Suprapubic skin (tissue), 4 donors: Measurements from ENCODE around the gene BBS4. TPM values are rescaled to one million over a fixed set of nuclear protein-coding genes. Genes with fewer than 3 reads are reported as not detected.
"Not testable (repeated sequence)": the region's sequence is repeated elsewhere in the genome, so short reads cannot be mapped to it uniquely, and the experiment has no call there.

Experiments
- DNase-seq, 2 donors: peaks; one replicate each; pipeline ENCODE4 v3.0.0-alpha.2; 2019; ENCODE audit warnings: low spot score in 2 of 2
- H3K27ac ChIP-seq: fragments of 200-600 bp; sonication (generic); one replicate; pipeline ENCODE4 v1.5.1; 2019
- H3K27me3 ChIP-seq: fragments of 200-600 bp; sonication (generic); one replicate; pipeline ENCODE4 v1.5.1; 2019
- H3K36me3 ChIP-seq: fragments of 200-600 bp; sonication (generic); one replicate; pipeline ENCODE4 v1.5.1; 2019
- H3K4me1 ChIP-seq: fragments of 200-600 bp; sonication (generic); one replicate; pipeline ENCODE4 v1.5.1; 2019
- H3K4me3 ChIP-seq: fragments of 200-600 bp; sonication (generic); one replicate; pipeline ENCODE4 v1.5.1; 2019; ENCODE audit warnings: mild to moderate bottlenecking
- H3K9me3 ChIP-seq: fragments of 200-600 bp; sonication (generic); one replicate; pipeline ENCODE4 v1.5.1; 2019
- CTCF ChIP-seq, 2 donors: fragments of 200-600 bp in 1 of 2; fragments of 450-650 bp in 1 of 2; sonication (generic) in 1 of 2; IDR thresholded peaks; one replicate each; pipeline ENCODE4 v1.5.1; 2016 to 2019; ENCODE audit warnings: antibody characterized with exemption in 2 of 2, mild to moderate bottlenecking in 1 of 2, moderate library complexity in 1 of 2
- EP300 ChIP-seq: sonication (generic); formaldehyde crosslinking; IDR thresholded peaks from one replicate; pipeline ENCODE4 v1.6.1; 2017; ENCODE audit warnings: antibody characterized with exemption
- POLR2A ChIP-seq, 2 donors: fragments of 450-650 bp; IDR thresholded peaks; one replicate each; pipeline ENCODE4 v1.6.1; 2017; ENCODE audit warnings: antibody characterized with exemption in 2 of 2, mild to moderate bottlenecking in 2 of 2, moderate library complexity in 2 of 2
- POLR2AphosphoS5 ChIP-seq, 3 donors: sonication (generic); formaldehyde crosslinking; IDR thresholded peaks; one replicate each; pipeline ENCODE4 v1.6.1; 2017; ENCODE audit warnings: antibody characterized with exemption in 3 of 3
- WGBS: methylation state at CpG from one replicate; pipeline ENCODE4 v1.1.5; 2018; 5-methylcytosine and 5-hydroxymethylcytosine counted together
- total RNA-seq, 4 donors: library from RNA; depleted of rRNA; stranded (reverse); fragments of >200 nt; gene quantifications; one replicate each; pipeline ENCODE4 v1.1.0, GENCODE V29; 2016

Gene BBS4
- total RNA-seq, result 10 to 100 TPM; 10.8 to 53.9 (median 21.2) TPM

- Histone ChIP-seq H3K4me3 (peak within 1 kb of the TSS; percentile 64), H3K36me3 (no peaks in the 10 kb centered on the region), H3K9me3 (no peaks in the 10 kb centered on the region), H3K27ac (peak within 1 kb of the TSS; percentile 92), H3K27me3 (no peaks in the 10 kb centered on the region), H3K4me1 (peaks cover 19% of the 10 kb centered on the region)
- under 1% methylated on average over 24 of the region's 49 CpGs for WGBS
- TF ChIP-seq POLR2AphosphoS5 (IDR thresholded peaks at IDR 0.05) (peak in 2 of 3 donors; percentile 39 to 55), CTCF (IDR thresholded peaks at IDR 0.05) (no peak), POLR2A (IDR thresholded peaks at IDR 0.05) (peak in 1 of 2 donors; percentile 81), EP300 (no peak)
- DNase-seq, result peak; percentile 92 to 93
Measured at GRCh38 chr15:72685925-72686794, at the start of gene BBS4, which contains the start of gene HIGD2B. Gene BBS4 (plus strand): TSS chr15:72686207. CDS start chr15:72686228, 21 bp downstream. Gene HIGD2B (minus strand): TSS chr15:72686182. CDS start chr15:72676374, 9,808 bp downstream.

- not testable (repeated sequence) for H3K27me3 ChIP-seq, H3K4me1 ChIP-seq, H3K9me3 ChIP-seq, H3K36me3 ChIP-seq
- Histone ChIP-seq H3K27ac (peak overlapping the region; percentile 41), H3K4me3 (peak overlapping the region; percentile 41)
- peak; percentile 82 to 85 for DNase-seq
- WGBS, result no CpG with 5 or more reads among the region's 43 CpGs
Measured at GRCh38 chr15:72636519-72637282, 49.3 kb upstream of the BBS4 start.

GRCh38 chr15:72639759-72640483 lies 46.1 kb upstream of the BBS4 start:
- not testable (repeated sequence) for H3K4me3 ChIP-seq, H3K4me1 ChIP-seq, H3K27me3 ChIP-seq, H3K36me3 ChIP-seq, H3K27ac ChIP-seq, DNase-seq, H3K9me3 ChIP-seq
- no CpG with 5 or more reads among the region's 26 CpGs for WGBS

GRCh38 chr15:72642271-72642670 lies 43.7 kb upstream of the BBS4 start:
- H3K4me3 ChIP-seq, H3K4me1 ChIP-seq, DNase-seq, H3K27me3 ChIP-seq, H3K27ac ChIP-seq, H3K9me3 ChIP-seq, H3K36me3 ChIP-seq: not testable (repeated sequence)
- no CpG with 5 or more reads among the region's 2 CpGs for WGBS

- not testable (repeated sequence) for H3K36me3 ChIP-seq, H3K4me3 ChIP-seq, H3K27me3 ChIP-seq, H3K9me3 ChIP-seq, H3K4me1 ChIP-seq, H3K27ac ChIP-seq, DNase-seq
- 74% methylated on average over 3 of the region's 10 CpGs for WGBS
Measured at GRCh38 chr15:72648631-72649253, 37.3 kb upstream of the BBS4 start.

- H3K27me3 ChIP-seq, H3K4me3 ChIP-seq, DNase-seq, H3K27ac ChIP-seq, H3K9me3 ChIP-seq, H3K36me3 ChIP-seq, H3K4me1 ChIP-seq: not testable (repeated sequence)
- no CpG with 5 or more reads among the region's 7 CpGs for WGBS
Measured at GRCh38 chr15:72654397-72654796, 31.6 kb upstream of the BBS4 start, which contains the start of gene GOLGA6B. Gene GOLGA6B (plus strand): TSS chr15:72654697. CDS start chr15:72654738, 41 bp downstream.

GRCh38 chr15:72656014-72656413 lies 30.0 kb upstream of the BBS4 start:
- H3K36me3 ChIP-seq, H3K4me3 ChIP-seq, DNase-seq, H3K27ac ChIP-seq, H3K27me3 ChIP-seq, H3K4me1 ChIP-seq, H3K9me3 ChIP-seq: not testable (repeated sequence)
- WGBS, result no CpG with 5 or more reads among the region's 3 CpGs

- DNase-seq, result not testable (repeated sequence)
- 74% methylated on average over 10 of the region's 10 CpGs for WGBS
Measured at GRCh38 chr15:72661081-72661480, 24.9 kb upstream of the BBS4 start.

GRCh38 chr15:72663931-72664330 lies 22.1 kb upstream of the BBS4 start:
- H3K4me1 ChIP-seq, result not testable (repeated sequence)
- no CpG with 5 or more reads among the region's 8 CpGs for WGBS

More at GRCh38 chr15:72661081-72661480, 24.9 kb upstream of the BBS4 start:
- H3K4me3 ChIP-seq, H3K9me3 ChIP-seq, H3K36me3 ChIP-seq, H3K4me1 ChIP-seq, H3K27me3 ChIP-seq, H3K27ac ChIP-seq: not testable (repeated sequence)

GRCh38 chr15:72665706-72666105 lies 20.3 kb upstream of the BBS4 start:
- H3K4me3 ChIP-seq, H3K4me1 ChIP-seq, DNase-seq, H3K27me3 ChIP-seq, H3K36me3 ChIP-seq, H3K27ac ChIP-seq, H3K9me3 ChIP-seq: not testable (repeated sequence)
- WGBS, result no CpG with 5 or more reads among the region's 11 CpGs

More at GRCh38 chr15:72663931-72664330, 22.1 kb upstream of the BBS4 start:
- H3K9me3 ChIP-seq, H3K36me3 ChIP-seq, H3K27ac ChIP-seq, H3K4me3 ChIP-seq, H3K27me3 ChIP-seq, DNase-seq: not testable (repeated sequence)

- H3K9me3 ChIP-seq, H3K4me3 ChIP-seq, DNase-seq, H3K4me1 ChIP-seq, H3K36me3 ChIP-seq, H3K27me3 ChIP-seq, H3K27ac ChIP-seq: not testable (repeated sequence)
- 99% methylated on average over 3 of the region's 6 CpGs for WGBS
Measured at GRCh38 chr15:72669803-72670202, 16.2 kb upstream of the BBS4 start.
